ENCODE results near the gene TMEM187.

The TMEM187 gene

DNA sequence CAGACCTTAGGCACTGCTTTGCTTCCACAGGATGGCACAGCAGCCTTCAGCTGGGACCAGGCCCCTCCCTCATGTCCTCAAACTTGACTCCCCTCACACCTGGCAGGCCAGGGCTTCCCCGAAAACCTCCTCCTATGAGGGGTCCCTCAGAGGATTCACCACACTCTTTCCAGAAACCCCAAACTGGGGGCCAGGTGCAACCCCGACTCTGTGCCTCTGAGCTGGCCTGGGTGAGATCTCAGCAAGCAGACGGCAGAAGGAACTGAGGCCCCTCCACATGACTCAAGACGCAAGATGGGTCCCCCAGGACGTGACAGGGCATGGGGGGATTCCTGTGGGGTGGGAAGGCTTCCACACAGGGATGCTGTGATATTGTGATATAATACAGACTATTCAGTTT lies 7.1 kb upstream of the TMEM187 start:
- H3K9me3 Mint-ChIP-seq: no peaks in the 10 kb centered on the region
- TF ChIP-seq, protein P1, sequence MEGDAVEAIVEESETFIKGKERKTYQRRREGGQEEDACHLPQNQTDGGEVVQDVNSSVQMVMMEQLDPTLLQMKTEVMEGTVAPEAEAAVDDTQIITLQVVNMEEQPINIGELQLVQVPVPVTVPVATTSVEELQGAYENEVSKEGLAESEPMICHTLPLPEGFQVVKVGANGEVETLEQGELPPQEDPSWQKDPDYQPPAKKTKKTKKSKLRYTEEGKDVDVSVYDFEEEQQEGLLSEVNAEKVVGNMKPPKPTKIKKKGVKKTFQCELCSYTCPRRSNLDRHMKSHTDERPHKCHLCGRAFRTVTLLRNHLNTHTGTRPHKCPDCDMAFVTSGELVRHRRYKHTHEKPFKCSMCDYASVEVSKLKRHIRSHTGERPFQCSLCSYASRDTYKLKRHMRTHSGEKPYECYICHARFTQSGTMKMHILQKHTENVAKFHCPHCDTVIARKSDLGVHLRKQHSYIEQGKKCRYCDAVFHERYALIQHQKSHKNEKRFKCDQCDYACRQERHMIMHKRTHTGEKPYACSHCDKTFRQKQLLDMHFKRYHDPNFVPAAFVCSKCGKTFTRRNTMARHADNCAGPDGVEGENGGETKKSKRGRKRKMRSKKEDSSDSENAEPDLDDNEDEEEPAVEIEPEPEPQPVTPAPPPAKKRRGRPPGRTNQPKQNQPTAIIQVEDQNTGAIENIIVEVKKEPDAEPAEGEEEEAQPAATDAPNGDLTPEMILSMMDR (IDR thresholded peaks at IDR 0.05; ENCODE audit: unreplicated experiment in 3 of 3): no peak
- peaks cover 37% of the 10 kb centered on the region for H3K4me1 Mint-ChIP-seq
- peaks cover 32% of the 10 kb centered on the region for H3K36me3 Mint-ChIP-seq (ENCODE audit: low read depth)
- no peak overlapping the region for H3K4me3 Mint-ChIP-seq
- H3K27me3 Mint-ChIP-seq (ENCODE audit: low read depth): peaks cover 5% of the 10 kb centered on the region
- peak overlapping the region in 1 of 3 experiments; percentile 20 for H3K27ac Mint-ChIP-seq

- TF ChIP-seq, protein P1 (IDR thresholded peaks at IDR 0.05; ENCODE audit: unreplicated experiment in 3 of 3): no peak
- peaks cover 23% of the 10 kb centered on the region for H3K36me3 Mint-ChIP-seq (ENCODE audit: low read depth)
- H3K9me3 Mint-ChIP-seq: no peaks in the 10 kb centered on the region
- H3K27me3 Mint-ChIP-seq (ENCODE audit: low read depth): peaks cover 5% of the 10 kb centered on the region
- peak overlapping the region; percentile 46 to 82 (median 54) for H3K27ac Mint-ChIP-seq
- H3K4me1 Mint-ChIP-seq: peaks cover 37% of the 10 kb centered on the region
- peak overlapping the region in 2 of 3 experiments; percentile 41 to 70 for H3K4me3 Mint-ChIP-seq
Measured at GRCh38 chrX:153966283-153966688, 6.3 kb upstream of the TMEM187 start.

GRCh38 chrX:153966841-153967535 lies 5.6 kb upstream of the TMEM187 start:
- H3K4me1 Mint-ChIP-seq: peaks cover 37% of the 10 kb centered on the region
- peaks cover 18% of the 10 kb centered on the region for H3K36me3 Mint-ChIP-seq (ENCODE audit: low read depth)
- H3K27me3 Mint-ChIP-seq (ENCODE audit: low read depth): peaks cover 5% of the 10 kb centered on the region
- TF ChIP-seq, protein P1 (IDR thresholded peaks at IDR 0.05; ENCODE audit: unreplicated experiment in 3 of 3): no peak
- no peaks in the 10 kb centered on the region for H3K9me3 Mint-ChIP-seq
- H3K27ac Mint-ChIP-seq: peak overlapping the region; percentile 99 to 100 (median 100)
- H3K4me3 Mint-ChIP-seq: peak overlapping the region; percentile 96 to 100 (median 100)

- TF ChIP-seq, protein P1 (IDR thresholded peaks at IDR 0.05; ENCODE audit: unreplicated experiment in 3 of 3): no peak
- Mint-ChIP-seq H3K27me3 (ENCODE audit: low read depth) (peaks cover 5% of the 10 kb centered on the region), H3K27ac (peak overlapping the region; percentile 99 to 100 (median 100))
Measured at GRCh38 chrX:153967536-153968224, 4.9 kb upstream of the TMEM187 start.

GRCh38 chrX:153968255-153968654 lies 4.3 kb upstream of the TMEM187 start:
- Mint-ChIP-seq H3K36me3 (ENCODE audit: low read depth) (peaks cover 11% of the 10 kb centered on the region), H3K27me3 (ENCODE audit: low read depth) (peaks cover 5% of the 10 kb centered on the region), H3K4me3 (peak overlapping the region; percentile 96 to 100 (median 100)), H3K9me3 (no peaks in the 10 kb centered on the region), H3K27ac (peak overlapping the region; percentile 99 to 100 (median 100)), H3K4me1 (peaks cover 41% of the 10 kb centered on the region)
- TF ChIP-seq, protein P1 (IDR thresholded peaks at IDR 0.05; ENCODE audit: unreplicated experiment in 3 of 3): no peak

More at GRCh38 chrX:153967536-153968224, 4.9 kb upstream of the TMEM187 start:
- Mint-ChIP-seq H3K36me3 (ENCODE audit: low read depth) (peaks cover 14% of the 10 kb centered on the region), H3K9me3 (no peaks in the 10 kb centered on the region), H3K4me1 (peaks cover 37% of the 10 kb centered on the region), H3K4me3 (peak overlapping the region; percentile 96 to 100 (median 100))
